Measurements from ENCODE around the gene RPTOR.

Gene RPTOR

DNA sequence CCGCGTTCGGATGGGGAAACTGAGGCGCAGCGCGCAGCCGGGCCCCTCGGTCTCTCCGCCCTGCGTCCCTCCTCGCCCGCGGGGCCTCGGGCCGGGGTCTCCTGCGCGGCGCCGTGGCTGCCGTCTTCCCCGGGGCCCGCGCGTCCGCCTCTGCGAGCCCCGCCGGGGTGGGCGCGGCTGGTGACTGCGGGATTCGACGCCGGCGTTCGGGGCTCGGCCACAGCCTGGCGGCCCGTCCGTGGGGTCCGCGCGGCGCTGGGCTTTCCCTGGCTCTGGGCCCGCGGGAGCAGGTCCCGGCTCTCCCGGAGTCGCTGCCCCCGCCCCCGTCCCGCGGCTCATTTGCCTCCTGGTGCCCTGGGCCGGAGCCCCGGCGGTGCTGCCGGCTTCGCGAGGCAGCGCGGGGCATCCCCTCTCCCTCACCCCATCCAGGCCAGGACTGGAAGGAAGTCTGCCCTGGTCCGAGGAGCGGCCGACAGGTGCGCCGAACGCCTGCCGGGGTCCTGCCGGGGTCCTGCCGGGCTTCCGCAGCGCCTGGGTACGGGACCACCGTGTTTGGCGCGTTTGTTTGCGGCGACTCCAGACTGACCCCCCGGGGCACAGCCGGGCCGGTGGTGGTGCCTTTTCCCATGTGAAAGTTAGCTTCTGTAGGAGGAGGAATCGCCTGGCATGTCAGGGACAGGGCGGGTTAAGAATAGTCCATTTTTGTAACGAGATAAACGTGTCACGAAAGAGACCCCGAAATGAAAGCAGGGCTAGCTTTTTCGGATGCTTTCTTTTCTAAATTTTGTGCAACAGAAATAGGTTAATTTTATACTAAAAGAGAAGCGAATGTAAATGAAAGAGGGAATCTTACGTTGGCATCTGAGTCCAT is 447.7 kb downstream of the RPTOR start:
- H3K4me3 ChIP-seq (ENCODE audit: low read depth, low read length) = peak overlapping the region; percentile 67
- H3K27ac ChIP-seq = peak overlapping the region; percentile 49
- no peaks in the 10 kb centered on the region for H3K27me3 ChIP-seq (replicated peaks)
- no peak for TF ChIP-seq CTCF (IDR thresholded peaks at IDR 0.05; ENCODE audit: low read depth, low read length, missing control alignments)
- in situ Hi-C loops (cut with HindIII; ENCODE audit: low pct_ligation_motif_present, low sequenced_read_pairs) = no loop called here
- no peak for DNase-seq
- H3K36me3 ChIP-seq (replicated peaks) = peaks cover 23% of the 10 kb centered on the region

DNA sequence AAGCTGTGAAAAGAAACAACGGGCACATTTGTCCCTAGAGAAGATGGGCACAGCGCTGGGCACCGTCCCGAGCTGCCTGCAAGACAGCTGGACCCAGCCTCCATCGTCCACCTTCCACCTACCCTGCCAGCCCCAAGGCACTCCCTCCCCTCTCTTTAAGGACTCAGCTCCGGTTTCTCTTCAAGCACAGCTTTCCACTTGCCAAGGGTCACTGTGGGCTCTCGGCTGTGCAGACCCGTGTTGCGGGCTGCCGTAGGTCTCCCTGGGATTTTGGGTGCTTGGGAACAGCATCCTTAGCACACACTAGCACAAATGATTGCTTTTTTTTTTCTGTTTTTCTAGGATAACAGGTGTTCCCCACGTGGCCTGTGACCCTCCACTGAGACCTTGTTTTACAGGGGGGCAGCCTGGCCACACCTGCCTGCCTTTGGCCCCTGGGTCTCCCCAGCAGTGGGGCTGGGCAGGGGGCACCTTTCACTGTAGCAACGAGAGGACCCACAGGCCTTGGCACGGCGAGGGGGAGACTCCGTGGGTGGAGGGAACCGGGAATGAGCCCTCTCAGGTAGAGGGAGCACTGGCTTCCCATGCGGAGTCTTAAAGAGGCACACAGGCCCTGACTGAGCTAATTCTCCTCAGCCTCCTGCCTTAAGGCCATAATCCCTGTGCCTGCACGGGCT is 448.4 kb downstream of the RPTOR start:
- no peak overlapping the region for H3K27ac ChIP-seq
- no peak for TF ChIP-seq CTCF (IDR thresholded peaks at IDR 0.05; ENCODE audit: low read depth, low read length, missing control alignments)

DNA sequence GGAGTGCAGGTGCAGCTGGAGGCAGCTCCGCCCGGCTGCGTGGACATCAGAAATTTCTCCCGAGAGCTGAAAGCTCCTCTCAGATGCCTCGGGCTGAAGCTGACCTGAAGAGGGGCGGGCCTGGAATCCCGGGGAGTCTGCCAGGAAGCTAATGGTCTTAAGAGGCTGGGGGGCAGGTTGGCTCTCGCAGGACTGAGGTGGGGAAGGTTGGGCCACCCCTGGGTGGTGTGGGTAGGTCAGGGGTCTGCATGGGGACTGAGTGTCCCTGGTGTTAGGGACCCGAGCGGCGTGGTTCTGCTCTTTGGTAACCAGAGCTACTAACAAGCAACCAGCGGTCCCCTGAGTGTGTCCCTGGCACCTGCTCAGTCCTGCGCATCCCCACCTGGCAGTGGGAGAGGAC is 450.5 kb downstream of the RPTOR start:
- DNase-seq = no peak
- H3K4me3 ChIP-seq (ENCODE audit: low read depth, low read length) = no peak overlapping the region

More for the DNA sequence above, 448.4 kb downstream of the RPTOR start:
- Histone ChIP-seq H3K36me3 (replicated peaks) (peaks cover 30% of the 10 kb centered on the region), H3K4me3 (ENCODE audit: low read depth, low read length) (peak overlapping the region; percentile 67), H3K27me3 (replicated peaks) (no peaks in the 10 kb centered on the region)
- DNase-seq = no peak
- in situ Hi-C loops (cut with HindIII; ENCODE audit: low pct_ligation_motif_present, low sequenced_read_pairs) = no loop called here

GRCh38 chr17:80996422-80997305 is 452.0 kb downstream of the RPTOR start:
- H3K36me3 ChIP-seq (replicated peaks) = peaks cover 53% of the 10 kb centered on the region
- H3K27me3 ChIP-seq (replicated peaks) = no peaks in the 10 kb centered on the region
- TF ChIP-seq CTCF (IDR thresholded peaks at IDR 0.05; ENCODE audit: low read depth, low read length, missing control alignments) = no peak
- no peak overlapping the region for H3K27ac ChIP-seq
- in situ Hi-C loops (cut with HindIII; ENCODE audit: low pct_ligation_motif_present, low sequenced_read_pairs) = no loop called here
- no peak for DNase-seq
- no peak overlapping the region for H3K4me3 ChIP-seq (ENCODE audit: low read depth, low read length)

More for the DNA sequence above, 450.5 kb downstream of the RPTOR start:
- Histone ChIP-seq H3K27ac (no peak overlapping the region), H3K27me3 (replicated peaks) (no peaks in the 10 kb centered on the region), H3K36me3 (replicated peaks) (peaks cover 50% of the 10 kb centered on the region)
- in situ Hi-C loops (cut with HindIII; ENCODE audit: low pct_ligation_motif_present, low sequenced_read_pairs) = no loop called here
- no peak for TF ChIP-seq CTCF (IDR thresholded peaks at IDR 0.05; ENCODE audit: low read depth, low read length, missing control alignments)

- peaks cover 53% of the 10 kb centered on the region for H3K36me3 ChIP-seq (replicated peaks)
- DNase-seq = peak; percentile 24
- peak overlapping the region; percentile 36 for H3K27ac ChIP-seq
- H3K4me3 ChIP-seq (ENCODE audit: low read depth, low read length) = no peak overlapping the region
- in situ Hi-C loops (cut with HindIII; ENCODE audit: low pct_ligation_motif_present, low sequenced_read_pairs) = no loop called here
- no peak for TF ChIP-seq CTCF (IDR thresholded peaks at IDR 0.05; ENCODE audit: low read depth, low read length, missing control alignments)
- no peaks in the 10 kb centered on the region for H3K27me3 ChIP-seq (replicated peaks)
Observed at GRCh38 chr17:80997424-80998117, 452.9 kb downstream of the RPTOR start.
